GM18858 (cell line): ENCODE results near the gene RAB26.
"Not testable (repeated sequence)": the region's sequence is repeated elsewhere in the genome, so short reads cannot be mapped to it uniquely, and the experiment has no call there.

Experiments used
- ATAC-seq: cut with Tn5 transposase; IDR thresholded peaks from one replicate; pipeline ENCODE4 v1.9.1; 2021; ENCODE audit not compliant: unreplicated experiment

The RAB26 gene

GRCh38 chr16:2147981-2148671 lies at the start of gene RAB26:
RAB26 (plus strand) TSS chr16:2148625; CDS start chr16:2148784, 159 bp downstream.
- ATAC-seq, result no peak

GRCh38 chr16:2101581-2101980 lies 46.8 kb upstream of the RAB26 start:
- not testable (repeated sequence) for ATAC-seq

- no peak for ATAC-seq
Observed at GRCh38 chr16:2102471-2102870, 46.0 kb upstream of the RAB26 start.

GRCh38 chr16:2104464-2104863 lies 44.0 kb upstream of the RAB26 start:
- not testable (repeated sequence) for ATAC-seq

- ATAC-seq, result not testable (repeated sequence)
Observed at GRCh38 chr16:2105291-2105690, 43.1 kb upstream of the RAB26 start.

- ATAC-seq, result not testable (repeated sequence)
Observed at GRCh38 chr16:2105769-2106168, 42.7 kb upstream of the RAB26 start.

- ATAC-seq, result not testable (repeated sequence)
Observed at GRCh38 chr16:2106211-2106610, 42.2 kb upstream of the RAB26 start.

GRCh38 chr16:2107121-2107790 lies 41.2 kb upstream of the RAB26 start:
- ATAC-seq, result not testable (repeated sequence)

- not testable (repeated sequence) for ATAC-seq
Observed at GRCh38 chr16:2107791-2108125, 40.7 kb upstream of the RAB26 start.

- not testable (repeated sequence) for ATAC-seq
Observed at GRCh38 chr16:2108446-2109270, 39.8 kb upstream of the RAB26 start.

GRCh38 chr16:2109271-2109580 lies 39.2 kb upstream of the RAB26 start:
- not testable (repeated sequence) for ATAC-seq

GRCh38 chr16:2109872-2110271 lies 38.6 kb upstream of the RAB26 start:
- not testable (repeated sequence) for ATAC-seq

- ATAC-seq, result not testable (repeated sequence)
Observed at GRCh38 chr16:2110332-2111008, 38.0 kb upstream of the RAB26 start.

GRCh38 chr16:2111009-2111353 lies 37.4 kb upstream of the RAB26 start:
- ATAC-seq, result not testable (repeated sequence)

- ATAC-seq, result not testable (repeated sequence)
Observed at GRCh38 chr16:2111412-2112335, 36.8 kb upstream of the RAB26 start.

GRCh38 chr16:2112539-2113106 lies 35.8 kb upstream of the RAB26 start:
- ATAC-seq, result not testable (repeated sequence)

GRCh38 chr16:2114225-2114624 lies 34.2 kb upstream of the RAB26 start:
- ATAC-seq, result not testable (repeated sequence)

- not testable (repeated sequence) for ATAC-seq
Observed at GRCh38 chr16:2114885-2115590, 33.4 kb upstream of the RAB26 start.

- ATAC-seq, result no peak
Observed at GRCh38 chr16:2115591-2115973, 32.8 kb upstream of the RAB26 start.
